GM23338 (cell line): Measurements from ENCODE around the gene OR2S2. TPM values are rescaled to one million over a fixed set of nuclear protein-coding genes. Genes with fewer than 3 reads are reported as not detected.

Experiments
- ATAC-seq: fragments of 200-7000 bp; cut with Tn5 transposase; 3 replicates; pipeline ENCODE4 v1.9.1; 2020
- DNase-seq: peaks from one replicate; pipeline ENCODE4 v3.0.0-alpha.2; 2015; ENCODE audit warnings: low spot score
- H2AFZ ChIP-seq: fragments of 200-600 bp; sonication (generic); 2 replicates; pipeline ENCODE4 v1.8.0; 2016; ENCODE audit warnings: antibody characterized with exemption, mild to moderate bottlenecking, moderate library complexity
- H3F3A ChIP-seq: fragments of 200-600 bp; sonication (generic); replicated peaks from 2 replicates; pipeline ENCODE4 v1.8.0; 2017; ENCODE audit warnings: antibody characterized with exemption, mixed run types, low read depth
- H3K27ac ChIP-seq: fragments of 200-600 bp; sonication (generic); 2 replicates; pipeline ENCODE4 v1.6.1; 2016; ENCODE audit warnings: low read depth
- H3K27me3 ChIP-seq: fragments of 200-600 bp; sonication (generic); 2 replicates; pipeline ENCODE4 v1.8.0; 2016; ENCODE audit warnings: mild to moderate bottlenecking, mixed run types, moderate library complexity; ENCODE audit not compliant: insufficient read depth
- H3K36me3 ChIP-seq: fragments of 200-600 bp; sonication (generic); 2 replicates; pipeline ENCODE4 v1.8.0; 2016; ENCODE audit warnings: mild to moderate bottlenecking; ENCODE audit not compliant: insufficient read depth
- H3K4me1 ChIP-seq: fragments of 200-600 bp; sonication (generic); 2 replicates; pipeline ENCODE4 v1.8.0; 2016; ENCODE audit warnings: mild to moderate bottlenecking, moderate library complexity; ENCODE audit not compliant: insufficient read depth
- H3K4me2 ChIP-seq: fragments of 200-600 bp; sonication (generic); 2 replicates; pipeline ENCODE4 v1.7.1; 2017; ENCODE audit warnings: mixed run types
- H3K4me3 ChIP-seq: fragments of 200-600 bp; sonication (generic); 2 replicates; pipeline ENCODE4 v1.6.1; 2016; ENCODE audit warnings: mixed run types
- H3K79me2 ChIP-seq: fragments of 200-600 bp; sonication (generic); replicated peaks from 2 replicates; pipeline ENCODE4 v1.8.0; 2017; ENCODE audit warnings: mild to moderate bottlenecking; ENCODE audit not compliant: insufficient read depth
- H3K9me2 ChIP-seq: fragments of 200-600 bp; sonication (generic); 2 replicates; pipeline ENCODE4 v1.8.0; 2017; ENCODE audit not compliant: insufficient read depth
- H4K20me1 ChIP-seq: fragments of 200-600 bp; sonication (generic); replicated peaks from 2 replicates; pipeline ENCODE4 v1.8.0; 2017; ENCODE audit warnings: mild to moderate bottlenecking; ENCODE audit not compliant: insufficient read depth
- H3K27ac Mint-ChIP-seq: 2 replicates; pipeline ENCODE4 v1.8.0; 2020; ENCODE audit warnings: inconsistent platforms, mild to moderate bottlenecking, moderate library complexity, mixed read lengths
- H3K27me3 Mint-ChIP-seq: 3 replicates; pipeline ENCODE4 v1.8.0; 2022; ENCODE audit warnings: low read depth, mild to moderate bottlenecking, moderate library complexity, mixed read lengths, inconsistent platforms; ENCODE audit not compliant: insufficient read depth, poor library complexity
- H3K36me3 Mint-ChIP-seq: 3 replicates; pipeline ENCODE4 v1.8.0; 2021; ENCODE audit warnings: low read depth, mild to moderate bottlenecking, inconsistent platforms, moderate library complexity, mixed read lengths
- H3K4me1 Mint-ChIP-seq: 3 replicates; pipeline ENCODE4 v1.8.0; 2020; ENCODE audit warnings: mild to moderate bottlenecking, inconsistent platforms, mixed read lengths
- H3K4me3 Mint-ChIP-seq: 3 replicates; pipeline ENCODE4 v1.8.0; 2021; ENCODE audit warnings: moderate library complexity, mild to moderate bottlenecking, inconsistent platforms, mixed read lengths
- H3K9me3 Mint-ChIP-seq: 3 replicates; pipeline ENCODE4 v1.8.0; 2020; ENCODE audit warnings: moderate library complexity, mild to moderate bottlenecking, inconsistent platforms, mixed read lengths
- EZH2 ChIP-seq: fragments of 200-600 bp; sonication (generic); IDR thresholded peaks from one replicate; pipeline ENCODE4 v1.8.0; 2017; ENCODE audit warnings: antibody characterized with exemption, mild to moderate bottlenecking, low read depth; ENCODE audit not compliant: unreplicated experiment
- ZNF331 ChIP-seq: fragments of 250-450 bp; sonication (Bioruptor Pico); IDR thresholded peaks from 2 replicates; pipeline ENCODE4 v1.5.0; 2020; ENCODE audit warnings: low read depth, mild to moderate bottlenecking, moderate library complexity
- polyA plus RNA-seq: library from polyadenylated mRNA; unstranded; fragments of >200 nt; fragmentation: Nextera tagmentation; extraction: Ambion mirVana; gene quantifications from 2 replicates; pipeline ENCODE4 v1.2.1, GENCODE V29; 2016
- total RNA-seq: library from RNA; depleted of rRNA; stranded (reverse); fragments of >200 nt; shearing (Covaris generic); gene quantifications from 2 replicates; pipeline ENCODE4 v1.2.3, GENCODE V29; 2014
- TF ChIP-seq, protein P1 (sequence below), 2 experiments: fragments of 200-600 bp in 1 of 2; sonication (generic) in 1 of 2; conservative IDR thresholded peaks; 2 replicates each; pipeline versions ENCODE4 v1.5.1 to v1.6.1; 2016 to 2017; ENCODE audit warnings: antibody characterized with exemption in 2 of 2, low read depth in 2 of 2, mild to moderate bottlenecking in 2 of 2, moderate library complexity in 1 of 2
- TF ChIP-seq, protein P2 (sequence below): fragments of 250-450 bp; sonication (Bioruptor Pico); IDR thresholded peaks from 2 replicates; pipeline ENCODE4 v1.5.0; 2020; ENCODE audit warnings: mild to moderate bottlenecking, moderate library complexity

The OR2S2 gene
- total and polyA plus RNA-seq, 2 experiments from 2014 or later, result not detected

DNA sequence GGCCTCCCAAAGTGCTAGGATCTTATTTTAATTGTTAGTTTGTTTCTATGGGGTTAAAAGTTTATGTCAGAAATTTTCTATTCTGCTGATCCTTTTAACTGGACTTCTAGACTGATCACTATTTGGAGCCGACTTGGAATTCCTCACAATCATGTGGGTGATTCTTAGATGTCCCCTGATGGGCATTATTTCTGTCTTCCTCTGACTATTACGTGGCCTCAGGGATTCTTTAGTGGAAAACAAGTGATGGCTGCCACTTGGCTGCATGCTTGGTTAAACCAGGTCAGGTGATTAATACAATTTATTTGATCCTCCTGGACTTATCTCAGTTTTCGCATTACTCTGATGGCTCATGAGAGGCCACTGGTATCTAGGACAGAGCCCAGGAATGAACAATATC, 32.2 kb upstream of the OR2S2 start (continued):
- TF ChIP-seq, protein P1, sequence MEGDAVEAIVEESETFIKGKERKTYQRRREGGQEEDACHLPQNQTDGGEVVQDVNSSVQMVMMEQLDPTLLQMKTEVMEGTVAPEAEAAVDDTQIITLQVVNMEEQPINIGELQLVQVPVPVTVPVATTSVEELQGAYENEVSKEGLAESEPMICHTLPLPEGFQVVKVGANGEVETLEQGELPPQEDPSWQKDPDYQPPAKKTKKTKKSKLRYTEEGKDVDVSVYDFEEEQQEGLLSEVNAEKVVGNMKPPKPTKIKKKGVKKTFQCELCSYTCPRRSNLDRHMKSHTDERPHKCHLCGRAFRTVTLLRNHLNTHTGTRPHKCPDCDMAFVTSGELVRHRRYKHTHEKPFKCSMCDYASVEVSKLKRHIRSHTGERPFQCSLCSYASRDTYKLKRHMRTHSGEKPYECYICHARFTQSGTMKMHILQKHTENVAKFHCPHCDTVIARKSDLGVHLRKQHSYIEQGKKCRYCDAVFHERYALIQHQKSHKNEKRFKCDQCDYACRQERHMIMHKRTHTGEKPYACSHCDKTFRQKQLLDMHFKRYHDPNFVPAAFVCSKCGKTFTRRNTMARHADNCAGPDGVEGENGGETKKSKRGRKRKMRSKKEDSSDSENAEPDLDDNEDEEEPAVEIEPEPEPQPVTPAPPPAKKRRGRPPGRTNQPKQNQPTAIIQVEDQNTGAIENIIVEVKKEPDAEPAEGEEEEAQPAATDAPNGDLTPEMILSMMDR (conservative IDR thresholded peaks at IDR 0.05; ENCODE audit: low read depth in 2 of 2), result no peak
- TF ChIP-seq, protein P2, sequence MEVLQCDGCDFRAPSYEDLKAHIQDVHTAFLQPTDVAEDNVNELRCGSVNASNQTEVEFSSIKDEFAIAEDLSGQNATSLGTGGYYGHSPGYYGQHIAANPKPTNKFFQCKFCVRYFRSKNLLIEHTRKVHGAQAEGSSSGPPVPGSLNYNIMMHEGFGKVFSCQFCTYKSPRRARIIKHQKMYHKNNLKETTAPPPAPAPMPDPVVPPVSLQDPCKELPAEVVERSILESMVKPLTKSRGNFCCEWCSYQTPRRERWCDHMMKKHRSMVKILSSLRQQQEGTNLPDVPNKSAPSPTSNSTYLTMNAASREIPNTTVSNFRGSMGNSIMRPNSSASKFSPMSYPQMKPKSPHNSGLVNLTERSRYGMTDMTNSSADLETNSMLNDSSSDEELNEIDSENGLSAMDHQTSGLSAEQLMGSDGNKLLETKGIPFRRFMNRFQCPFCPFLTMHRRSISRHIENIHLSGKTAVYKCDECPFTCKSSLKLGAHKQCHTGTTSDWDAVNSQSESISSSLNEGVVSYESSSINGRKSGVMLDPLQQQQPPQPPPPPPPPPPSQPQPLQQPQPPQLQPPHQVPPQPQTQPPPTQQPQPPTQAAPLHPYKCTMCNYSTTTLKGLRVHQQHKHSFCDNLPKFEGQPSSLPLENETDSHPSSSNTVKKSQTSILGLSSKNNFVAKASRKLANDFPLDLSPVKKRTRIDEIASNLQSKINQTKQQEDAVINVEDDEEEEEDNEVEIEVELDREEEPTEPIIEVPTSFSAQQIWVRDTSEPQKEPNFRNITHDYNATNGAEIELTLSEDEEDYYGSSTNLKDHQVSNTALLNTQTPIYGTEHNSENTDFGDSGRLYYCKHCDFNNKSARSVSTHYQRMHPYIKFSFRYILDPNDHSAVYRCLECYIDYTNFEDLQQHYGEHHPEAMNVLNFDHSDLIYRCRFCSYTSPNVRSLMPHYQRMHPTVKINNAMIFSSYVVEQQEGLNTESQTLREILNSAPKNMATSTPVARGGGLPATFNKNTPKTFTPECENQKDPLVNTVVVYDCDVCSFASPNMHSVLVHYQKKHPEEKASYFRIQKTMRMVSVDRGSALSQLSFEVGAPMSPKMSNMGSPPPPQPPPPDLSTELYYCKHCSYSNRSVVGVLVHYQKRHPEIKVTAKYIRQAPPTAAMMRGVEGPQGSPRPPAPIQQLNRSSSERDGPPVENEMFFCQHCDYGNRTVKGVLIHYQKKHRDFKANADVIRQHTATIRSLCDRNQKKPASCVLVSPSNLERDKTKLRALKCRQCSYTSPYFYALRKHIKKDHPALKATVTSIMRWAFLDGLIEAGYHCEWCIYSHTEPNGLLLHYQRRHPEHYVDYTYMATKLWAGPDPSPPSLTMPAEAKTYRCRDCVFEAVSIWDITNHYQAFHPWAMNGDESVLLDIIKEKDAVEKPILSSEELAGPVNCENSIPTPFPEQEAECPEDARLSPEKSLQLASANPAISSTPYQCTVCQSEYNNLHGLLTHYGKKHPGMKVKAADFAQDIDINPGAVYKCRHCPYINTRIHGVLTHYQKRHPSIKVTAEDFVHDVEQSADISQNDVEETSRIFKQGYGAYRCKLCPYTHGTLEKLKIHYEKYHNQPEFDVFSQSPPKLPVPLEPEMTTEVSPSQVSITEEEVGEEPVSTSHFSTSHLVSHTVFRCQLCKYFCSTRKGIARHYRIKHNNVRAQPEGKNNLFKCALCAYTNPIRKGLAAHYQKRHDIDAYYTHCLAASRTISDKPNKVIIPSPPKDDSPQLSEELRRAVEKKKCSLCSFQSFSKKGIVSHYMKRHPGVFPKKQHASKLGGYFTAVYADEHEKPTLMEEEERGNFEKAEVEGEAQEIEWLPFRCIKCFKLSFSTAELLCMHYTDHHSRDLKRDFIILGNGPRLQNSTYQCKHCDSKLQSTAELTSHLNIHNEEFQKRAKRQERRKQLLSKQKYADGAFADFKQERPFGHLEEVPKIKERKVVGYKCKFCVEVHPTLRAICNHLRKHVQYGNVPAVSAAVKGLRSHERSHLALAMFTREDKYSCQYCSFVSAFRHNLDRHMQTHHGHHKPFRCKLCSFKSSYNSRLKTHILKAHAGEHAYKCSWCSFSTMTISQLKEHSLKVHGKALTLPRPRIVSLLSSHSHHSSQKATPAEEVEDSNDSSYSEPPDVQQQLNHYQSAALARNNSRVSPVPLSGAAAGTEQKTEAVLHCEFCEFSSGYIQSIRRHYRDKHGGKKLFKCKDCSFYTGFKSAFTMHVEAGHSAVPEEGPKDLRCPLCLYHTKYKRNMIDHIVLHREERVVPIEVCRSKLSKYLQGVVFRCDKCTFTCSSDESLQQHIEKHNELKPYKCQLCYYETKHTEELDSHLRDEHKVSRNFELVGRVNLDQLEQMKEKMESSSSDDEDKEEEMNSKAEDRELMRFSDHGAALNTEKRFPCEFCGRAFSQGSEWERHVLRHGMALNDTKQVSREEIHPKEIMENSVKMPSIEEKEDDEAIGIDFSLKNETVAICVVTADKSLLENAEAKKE (CRISPR knock-in tag), result no peak
- TF ChIP-seq ZNF331 (CRISPR knock-in tag), result no peak

GRCh38 chr9:35984021-35984420, 26.1 kb upstream of the OR2S2 start:
- H4K20me1 ChIP-seq, result no peaks in the 10 kb centered on the region
- Mint-ChIP-seq H3K4me3 (no peak overlapping the region), H3K27ac (no peak overlapping the region), H3K36me3 (no peaks in the 10 kb centered on the region), H3K27me3 (peaks cover 5% of the 10 kb centered on the region), H3K9me3 (no peaks in the 10 kb centered on the region), H3K4me1 (no peaks in the 10 kb centered on the region)
- no peak overlapping the region; the same call in 1 of the 2 replicates for H2AFZ ChIP-seq
- no peaks in the 10 kb centered on the region for H3K36me3 ChIP-seq
- no peak overlapping the region for H3K4me3 ChIP-seq
- H3K27ac ChIP-seq, result no peak overlapping the region
- ATAC-seq (no peak), DNase-seq (no peak)
- no peak for TF ChIP-seq EZH2
- no peaks in the 10 kb centered on the region for H3F3A ChIP-seq
- H3K4me2 ChIP-seq, result no peak overlapping the region
- H3K27me3 ChIP-seq, result no peaks in the 10 kb centered on the region
- no peaks in the 10 kb centered on the region for H3K4me1 ChIP-seq
- H3K79me2 ChIP-seq, result no peaks in the 10 kb centered on the region
- H3K9me2 ChIP-seq, result no peaks in the 10 kb centered on the region
